Medulla oblongata (tissue), 1 donor: ENCODE measurements around the gene TMED10.

Experiments
- DNase-seq: peaks from one replicate; pipeline ENCODE4 v3.0.0-alpha.2; 2015; ENCODE audit errors: extremely low spot score

The TMED10 gene

DNA sequence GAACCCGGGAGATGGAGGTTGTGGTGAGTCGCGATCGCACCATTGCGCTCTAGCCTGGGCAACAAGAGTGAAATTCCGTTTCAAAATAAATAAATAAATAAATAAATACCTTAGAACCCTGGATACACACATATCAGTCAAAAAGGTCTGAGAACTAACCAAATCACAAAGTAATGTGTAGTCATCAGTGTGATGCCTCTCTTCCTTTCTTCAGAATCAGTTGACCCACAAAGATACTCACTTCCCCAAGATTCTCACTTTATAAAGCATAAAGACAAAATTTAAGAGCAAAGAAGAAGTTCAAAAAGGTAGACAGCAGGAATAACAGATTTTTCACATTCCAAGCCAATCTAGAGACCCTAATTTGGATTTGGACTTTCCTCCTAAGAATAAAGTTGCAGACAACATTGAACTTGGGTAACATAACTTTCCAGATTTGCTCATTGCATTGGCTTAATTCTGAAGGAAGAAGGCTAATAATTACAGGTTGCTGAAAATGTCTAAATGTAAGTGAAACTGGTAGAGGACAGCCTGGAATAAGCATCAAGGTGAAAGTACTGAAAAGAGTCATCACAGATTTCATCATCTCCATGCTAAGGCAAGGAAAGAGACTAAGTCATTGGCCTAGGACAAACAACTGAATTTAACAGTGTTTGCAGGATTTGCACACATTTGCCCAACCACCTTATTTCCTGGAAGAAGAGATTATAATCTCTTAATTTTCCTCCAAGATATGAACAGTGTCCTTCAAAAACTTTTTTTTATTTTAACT is 17.4 kb downstream of the TMED10 start:
- DNase-seq: no peak

DNA sequence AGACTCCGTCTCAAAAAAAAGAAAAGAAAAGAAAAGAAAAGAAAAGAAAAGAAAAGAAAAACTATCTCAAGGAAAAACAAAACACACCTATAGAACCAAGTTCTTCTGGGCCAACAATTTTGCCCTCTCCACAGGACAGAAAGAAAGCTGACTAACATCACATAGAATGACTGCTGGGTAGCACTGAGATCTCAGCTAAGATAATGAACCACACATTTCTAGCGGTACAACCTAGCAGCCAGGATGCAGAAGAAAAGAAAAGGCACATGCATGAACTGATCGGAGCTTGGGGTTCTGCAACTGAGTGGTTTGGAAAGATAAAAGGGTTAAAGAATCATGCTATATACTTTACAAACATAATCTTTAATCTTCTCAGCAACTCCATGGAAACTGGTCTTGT is 19.5 kb downstream of the TMED10 start:
- no peak for DNase-seq

DNA sequence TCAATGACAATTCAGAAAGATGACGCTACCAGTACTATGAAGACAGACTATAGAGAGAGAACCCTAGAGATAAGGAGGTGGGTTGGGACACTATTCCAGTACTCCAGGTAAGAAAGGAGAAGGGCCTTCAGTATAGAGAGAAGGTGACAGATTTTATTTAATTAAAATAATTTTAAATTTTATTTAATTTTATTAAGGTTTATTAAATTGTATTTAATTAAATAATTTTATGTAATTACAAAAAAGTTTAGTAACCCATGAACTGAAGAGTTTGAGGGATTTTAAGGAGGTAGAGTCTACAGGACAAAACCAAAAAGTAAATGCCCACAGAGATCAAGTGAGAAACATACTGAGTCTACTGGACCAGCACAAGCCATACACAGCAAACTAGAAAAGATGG is 20.3 kb downstream of the TMED10 start:
- no peak for DNase-seq

DNA sequence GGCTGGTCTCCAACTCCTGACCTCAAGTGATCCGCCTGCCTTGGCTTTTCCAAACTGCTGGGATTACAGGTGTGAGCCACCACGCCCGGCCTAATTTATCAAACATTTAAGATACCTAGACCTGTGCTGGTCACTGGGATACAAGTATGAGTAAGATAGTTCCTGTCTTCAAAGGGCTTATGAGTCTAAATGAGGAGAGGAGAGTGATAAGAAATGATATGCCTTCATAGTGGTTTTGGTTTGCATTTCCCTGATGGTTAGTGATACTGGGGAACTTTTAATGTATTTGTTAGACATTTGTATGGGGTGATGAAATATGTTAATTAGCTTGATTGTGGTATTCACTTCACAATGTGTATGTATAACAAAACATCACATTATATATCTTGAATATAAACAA is 21.2 kb downstream of the TMED10 start:
- no peak for DNase-seq

DNA sequence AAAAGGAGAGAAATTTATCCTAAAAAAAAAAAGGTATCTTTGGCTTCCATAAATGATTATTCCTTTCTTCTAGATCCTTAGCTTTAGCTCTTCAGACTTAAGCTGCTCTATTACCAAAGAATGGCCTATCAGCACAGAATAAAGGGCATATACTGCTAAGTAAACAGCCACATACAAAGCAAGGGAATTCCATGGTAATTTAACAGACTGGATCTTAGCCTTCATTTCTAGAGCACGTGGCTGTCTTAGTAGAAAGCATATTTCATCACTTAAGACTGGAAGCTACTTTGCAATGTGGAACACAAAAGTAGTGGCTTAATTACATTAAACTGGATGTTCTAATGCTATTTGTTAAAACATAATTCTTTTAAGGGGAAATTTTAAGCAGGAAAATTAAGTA is 23.1 kb downstream of the TMED10 start:
- no peak for DNase-seq

DNA sequence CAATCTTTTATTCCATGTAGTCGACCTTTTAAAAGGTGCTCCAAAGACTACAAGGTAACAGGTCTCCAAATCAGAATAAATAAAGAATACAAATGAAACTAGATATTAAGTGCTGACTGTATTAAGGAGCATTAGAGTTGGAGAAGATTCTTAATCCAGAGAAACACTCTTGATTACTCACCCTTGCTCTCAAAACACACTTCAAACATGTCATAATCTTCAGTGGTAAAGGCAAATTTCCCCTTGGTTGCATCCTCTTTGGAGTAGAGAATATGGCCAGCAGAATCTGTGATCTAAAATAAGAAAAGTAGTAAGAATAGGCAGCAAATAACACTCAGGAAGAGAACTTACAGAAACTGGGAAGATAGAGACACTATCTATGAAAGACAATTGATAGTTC is 24.6 kb downstream of the TMED10 start:
- DNase-seq: no peak

DNA sequence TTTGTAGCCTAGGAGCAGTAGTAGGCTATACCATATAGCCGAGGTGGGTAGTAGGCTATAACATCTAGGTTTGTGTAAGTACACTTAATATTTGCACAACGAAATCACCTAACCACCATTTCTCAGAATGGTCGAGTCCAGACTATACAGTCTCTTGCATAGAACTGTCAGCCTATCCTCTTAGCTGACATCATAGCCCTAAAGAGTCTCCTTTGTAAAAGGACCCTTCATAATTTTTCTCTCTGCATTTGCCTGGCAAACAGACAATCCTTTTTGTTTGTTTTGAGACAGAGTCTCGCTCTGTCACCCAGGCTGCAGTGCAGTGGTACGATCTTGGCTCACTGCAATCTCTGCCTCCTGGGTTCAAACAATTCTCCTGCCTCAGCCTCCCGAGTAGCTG is 25.8 kb downstream of the TMED10 start:
- DNase-seq: peak; percentile 60

DNA sequence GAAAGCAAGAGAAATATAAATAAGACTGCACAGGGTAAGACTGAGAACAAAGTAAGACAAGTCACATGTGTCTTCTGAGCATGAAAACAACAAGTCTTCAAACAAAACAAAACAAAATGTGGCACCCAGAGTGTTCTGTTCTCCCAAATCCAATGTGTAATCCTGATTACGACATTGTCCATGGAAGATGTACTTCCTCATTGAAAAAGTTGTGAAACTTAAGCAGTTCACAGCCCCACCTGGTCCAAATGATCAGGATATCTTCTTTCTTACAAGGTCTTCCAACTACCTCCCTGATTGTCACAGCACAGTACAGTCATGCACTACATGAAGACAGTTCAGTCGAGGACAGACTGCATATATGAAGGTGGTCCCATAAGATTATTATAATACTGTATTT is 26.3 kb downstream of the TMED10 start:
- DNase-seq: no peak

DNA sequence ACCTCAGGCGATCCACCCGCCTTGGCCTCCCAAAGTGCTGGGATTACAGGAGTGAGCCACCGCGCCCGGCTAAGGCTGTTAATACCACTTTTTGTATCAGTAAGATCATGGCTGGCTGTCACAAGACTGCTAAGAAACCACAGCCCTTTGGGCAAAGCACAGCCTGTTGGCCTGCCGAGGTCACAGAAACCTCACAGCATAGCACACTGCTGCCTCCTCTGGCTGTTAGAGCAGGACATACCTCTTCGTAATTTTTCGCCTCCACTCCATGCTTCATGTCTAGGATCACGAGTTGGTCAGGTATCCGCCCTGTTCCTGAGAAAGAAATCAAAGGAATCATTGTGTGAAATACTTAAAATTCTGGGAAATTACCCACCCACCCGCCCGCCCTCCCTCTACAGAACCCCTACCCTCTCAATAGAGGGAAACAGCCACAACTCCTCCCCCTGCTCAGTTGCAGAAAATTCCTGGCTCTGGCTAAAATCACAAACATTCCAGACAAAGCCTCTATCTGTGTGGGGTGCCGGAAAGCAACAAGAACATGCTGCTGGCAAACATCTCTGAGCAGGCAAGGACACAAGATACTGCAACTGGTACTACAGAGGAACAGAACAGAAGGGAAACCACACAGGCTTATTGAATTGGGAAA is 28.9 kb downstream of the TMED10 start:
- DNase-seq: peak; percentile 94

DNA sequence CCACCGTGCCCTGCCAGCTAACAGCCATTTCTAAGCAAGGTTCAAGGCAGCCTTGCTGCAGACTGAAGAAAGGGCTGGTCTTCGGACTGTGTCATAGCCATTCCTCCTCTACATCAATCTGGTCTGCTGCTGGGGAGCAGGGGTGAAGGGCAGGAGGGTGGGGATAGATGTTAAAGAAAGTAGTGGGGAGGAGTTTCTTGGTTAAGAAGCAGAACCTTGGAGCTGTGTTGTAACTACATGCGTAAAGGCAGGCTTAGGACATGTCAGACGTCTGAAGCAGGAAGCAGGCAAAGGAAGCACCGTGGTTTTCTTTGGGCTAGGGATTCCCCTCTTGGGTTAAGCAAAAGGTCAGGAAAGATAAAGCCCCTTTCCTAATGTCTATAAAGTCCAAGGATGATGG is 31.5 kb downstream of the TMED10 start:
- peak; percentile 72 for DNase-seq

DNA sequence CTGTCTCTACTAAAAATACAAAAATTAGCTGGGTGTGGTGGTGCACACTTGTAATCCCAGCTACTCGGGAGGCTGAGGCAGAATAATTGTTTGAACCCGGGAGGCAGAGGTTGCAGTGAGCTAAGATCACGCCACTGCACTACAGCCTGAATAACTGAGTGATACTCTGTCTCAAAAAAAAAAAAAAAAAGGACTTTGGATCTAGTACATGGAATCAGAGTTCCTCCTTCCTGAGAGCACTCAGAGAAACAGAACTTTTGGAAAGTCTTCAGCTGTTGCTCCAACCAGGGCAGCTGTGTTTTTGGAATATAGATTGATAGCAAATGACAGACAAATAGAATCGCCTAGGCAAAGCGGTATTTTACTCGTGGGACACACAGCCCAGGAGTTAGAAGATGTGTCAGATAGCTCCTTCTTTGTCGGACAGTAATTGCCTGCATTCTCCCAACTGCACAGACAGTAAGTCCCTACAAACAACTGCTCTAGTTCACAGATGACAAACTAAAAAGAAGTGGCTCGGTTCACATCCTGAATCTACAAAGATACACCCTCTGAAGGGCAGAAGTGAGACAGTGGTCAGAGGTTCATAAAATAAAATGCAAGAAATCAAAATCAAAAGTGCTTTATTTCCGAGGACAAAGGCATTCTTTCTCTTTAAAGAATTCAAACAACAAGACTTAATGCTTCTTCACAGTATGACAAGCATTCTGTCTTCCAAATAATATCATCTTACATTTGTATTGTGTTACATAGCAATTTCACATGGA is 32.5 kb downstream of the TMED10 start:
- peak; percentile 61 for DNase-seq

DNA sequence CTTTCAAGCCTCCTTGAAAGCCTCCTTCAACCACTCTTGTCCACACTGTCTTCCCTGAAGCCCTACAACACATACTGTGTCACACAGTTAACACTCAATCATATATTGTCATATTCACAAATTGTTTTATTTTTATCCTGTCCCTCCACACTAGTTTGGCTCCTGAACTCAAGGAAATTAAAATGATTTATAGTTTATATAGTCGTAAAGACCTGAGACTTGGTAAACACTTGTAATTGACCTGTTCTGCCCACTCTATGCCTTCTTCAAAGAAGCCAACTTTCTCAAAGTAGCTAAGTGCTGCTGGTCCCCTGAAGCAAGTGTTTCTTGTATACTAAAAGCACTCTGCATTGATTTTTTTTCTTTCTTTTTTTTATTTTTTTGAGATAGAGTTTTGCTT is 33.9 kb downstream of the TMED10 start:
- DNase-seq: no peak

DNA sequence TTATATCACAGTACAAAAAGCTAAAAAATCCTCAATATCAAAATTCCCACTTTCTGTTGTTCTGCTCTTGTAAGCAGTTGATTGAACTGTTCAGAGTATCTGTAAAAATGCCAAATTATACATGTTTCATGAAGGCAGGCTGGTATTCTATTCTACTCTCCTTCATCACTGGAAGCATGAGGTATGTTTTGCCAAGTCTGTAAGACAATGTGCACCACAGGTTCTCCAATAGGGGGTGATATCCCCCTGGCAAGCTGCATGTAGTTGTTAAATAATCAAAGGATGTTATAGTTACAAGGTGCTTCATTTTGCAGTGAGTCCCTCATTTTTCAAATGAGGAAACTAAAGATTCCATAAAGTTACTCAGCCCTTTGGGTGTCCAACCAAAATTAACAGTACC is 34.4 kb downstream of the TMED10 start:
- DNase-seq: no peak

DNA sequence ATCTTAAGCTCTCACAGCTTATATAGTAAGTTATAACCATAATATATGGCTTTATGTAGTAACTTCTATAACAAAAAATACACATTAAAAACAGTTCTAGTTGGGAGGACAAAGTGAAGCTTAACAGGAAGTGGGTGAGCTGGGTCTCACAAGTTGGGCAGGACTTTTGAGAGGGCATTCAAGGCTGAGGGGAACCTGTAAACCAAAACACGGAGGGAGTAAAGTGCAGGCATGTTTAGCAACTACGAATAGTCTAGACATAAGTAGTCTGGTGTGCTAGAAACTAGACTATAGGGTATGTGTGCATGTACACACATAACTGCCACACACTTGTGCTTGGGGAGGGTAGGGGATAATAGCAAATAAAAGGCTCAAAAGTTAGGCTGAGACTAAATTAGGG is 35.4 kb downstream of the TMED10 start:
- no peak for DNase-seq

DNA sequence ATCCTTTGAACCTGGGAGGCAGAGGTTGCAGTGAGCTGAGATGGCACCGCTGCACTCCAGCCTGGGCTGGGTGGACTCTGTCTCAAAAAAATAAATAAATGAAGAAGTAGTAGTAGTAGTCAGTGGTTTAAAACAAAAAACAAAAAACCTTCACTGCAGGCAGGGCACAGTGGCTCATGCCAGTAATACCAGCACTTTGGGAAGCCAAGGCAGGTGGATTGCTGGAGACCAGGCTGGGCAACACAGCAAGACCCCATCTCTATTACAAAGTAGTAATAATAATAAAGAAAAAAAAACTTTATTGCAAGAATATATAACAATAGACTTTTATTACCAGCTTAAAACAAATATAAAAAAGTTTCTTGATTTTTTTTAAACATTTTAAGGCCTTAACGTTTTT is 35.8 kb downstream of the TMED10 start:
- no peak for DNase-seq

DNA sequence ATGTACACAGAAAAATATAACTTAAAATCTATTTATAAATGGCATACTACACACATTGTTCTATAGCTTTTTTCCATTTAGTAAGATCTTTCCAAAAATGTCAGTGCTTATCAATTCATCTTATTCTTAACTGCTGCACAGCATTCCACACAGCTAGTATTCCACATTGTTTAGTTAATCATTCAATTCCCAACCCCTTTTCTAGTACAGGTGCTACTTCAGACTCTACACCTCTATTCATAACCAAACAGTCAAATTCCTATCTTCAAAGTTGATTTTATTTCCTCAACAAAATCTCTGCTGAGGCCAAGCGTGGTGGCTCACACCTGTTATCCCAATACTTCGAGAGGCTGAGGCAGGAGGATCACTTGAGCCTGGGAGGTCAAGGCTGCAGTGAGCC is 37.2 kb downstream of the TMED10 start:
- no peak for DNase-seq

DNA sequence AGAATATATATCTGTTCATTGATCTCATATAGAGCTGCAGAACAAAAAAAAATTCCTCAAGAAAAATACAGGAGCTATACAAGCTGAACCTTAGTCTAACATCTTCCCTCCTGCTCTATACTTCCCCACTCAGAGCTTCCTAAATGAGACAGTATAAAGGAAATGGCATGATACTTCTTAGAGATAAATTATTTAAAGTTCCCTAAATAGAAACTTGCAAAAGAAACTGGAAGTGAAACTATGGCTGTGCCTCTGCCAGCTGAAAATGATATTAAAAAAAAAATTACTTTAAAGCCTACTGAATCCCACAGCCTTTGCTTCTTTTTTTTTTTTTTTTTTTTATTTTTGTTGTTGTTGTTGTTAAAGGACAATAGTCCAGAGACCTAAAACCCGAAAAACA is 37.9 kb downstream of the TMED10 start:
- DNase-seq: peak; percentile 64

DNA sequence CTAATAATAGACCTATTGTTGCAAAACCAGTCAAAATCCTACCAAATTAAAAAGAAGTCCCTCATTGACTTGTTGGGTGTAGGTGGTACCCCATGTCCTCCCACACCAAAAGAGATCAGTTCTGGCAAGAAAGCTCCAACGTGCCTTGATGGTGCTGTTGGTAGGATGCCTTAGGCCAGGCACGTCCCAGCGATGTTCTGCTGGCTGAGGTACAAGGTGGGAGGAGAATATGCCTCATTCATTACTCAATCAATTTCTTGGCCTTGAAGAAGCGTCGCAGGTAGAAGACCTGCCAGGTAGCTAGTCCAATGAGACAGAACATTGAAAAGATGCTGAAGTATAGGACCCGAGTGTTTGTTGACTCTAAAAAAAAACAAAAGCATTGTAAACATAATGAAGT is 41.8 kb downstream of the TMED10 start:
- no peak for DNase-seq

DNA sequence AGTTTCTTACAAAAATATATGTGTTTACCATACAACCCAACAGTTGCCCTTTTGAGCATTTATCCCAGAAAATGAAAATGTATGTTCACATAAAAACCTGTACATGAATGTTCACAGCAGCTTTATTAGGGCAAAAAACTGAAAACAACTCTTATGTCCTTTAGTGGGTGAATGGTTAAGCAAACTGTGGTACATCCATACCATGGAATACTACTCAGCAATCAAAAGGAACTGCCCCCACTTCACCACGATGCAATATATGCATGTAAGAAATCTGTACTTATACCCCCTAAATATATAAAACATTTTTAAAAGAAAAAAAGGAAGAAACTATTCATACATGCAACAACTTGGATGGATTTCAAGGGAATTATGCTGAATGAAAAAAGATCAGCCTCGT is 42.8 kb downstream of the TMED10 start:
- DNase-seq: no peak

DNA sequence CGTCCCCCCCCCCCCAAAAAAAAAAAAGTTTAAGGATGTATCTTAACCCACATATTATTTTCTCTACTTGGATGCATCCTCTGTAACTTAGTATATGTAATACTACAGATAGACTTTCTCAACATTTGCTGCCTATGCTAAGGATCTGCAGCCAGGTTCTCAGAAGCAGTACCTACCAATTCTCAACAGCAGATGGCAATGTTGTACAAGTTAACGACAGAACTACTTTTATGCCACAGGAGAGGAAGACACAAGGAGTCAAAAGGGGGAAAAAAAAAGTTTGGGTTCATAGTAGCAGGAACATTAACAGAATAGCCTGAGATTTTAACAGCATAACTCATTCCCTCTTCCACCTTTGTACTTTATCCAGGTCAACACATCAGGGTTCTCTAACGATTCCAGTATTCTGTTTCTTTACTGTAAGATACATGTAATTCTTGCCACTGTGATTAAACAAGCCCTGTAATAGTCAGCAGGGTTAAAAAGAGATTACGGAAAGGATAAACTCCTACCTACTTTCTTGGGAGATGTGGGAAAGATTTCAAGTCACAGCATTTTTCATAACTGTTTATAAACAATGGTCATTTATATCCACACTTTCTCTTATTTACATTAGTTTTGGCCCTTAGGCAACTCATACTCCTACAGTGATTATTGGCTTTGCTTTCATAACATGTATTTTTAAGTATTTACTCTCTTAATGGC is 43.9 kb downstream of the TMED10 start:
- peak; percentile 95 for DNase-seq

DNA sequence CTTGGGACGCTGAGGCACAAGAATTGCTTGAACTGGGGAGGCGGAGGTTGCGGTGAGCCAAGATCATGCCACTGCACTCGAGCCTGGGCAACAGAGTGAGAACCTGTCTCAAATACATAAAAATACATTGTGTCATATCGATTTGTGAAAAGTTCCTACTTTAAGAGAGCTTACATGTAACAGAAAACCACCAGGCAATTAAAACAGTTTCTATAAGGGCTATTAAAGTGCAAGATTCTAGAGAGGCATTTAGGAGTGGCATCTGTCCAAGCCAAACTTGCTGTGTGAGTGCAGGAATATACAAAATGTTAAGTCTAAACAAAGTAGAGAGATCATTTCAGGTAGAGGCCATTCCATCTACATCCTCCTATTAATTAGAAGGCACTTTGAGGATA is 47.8 kb downstream of the TMED10 start:
- no peak for DNase-seq

DNA sequence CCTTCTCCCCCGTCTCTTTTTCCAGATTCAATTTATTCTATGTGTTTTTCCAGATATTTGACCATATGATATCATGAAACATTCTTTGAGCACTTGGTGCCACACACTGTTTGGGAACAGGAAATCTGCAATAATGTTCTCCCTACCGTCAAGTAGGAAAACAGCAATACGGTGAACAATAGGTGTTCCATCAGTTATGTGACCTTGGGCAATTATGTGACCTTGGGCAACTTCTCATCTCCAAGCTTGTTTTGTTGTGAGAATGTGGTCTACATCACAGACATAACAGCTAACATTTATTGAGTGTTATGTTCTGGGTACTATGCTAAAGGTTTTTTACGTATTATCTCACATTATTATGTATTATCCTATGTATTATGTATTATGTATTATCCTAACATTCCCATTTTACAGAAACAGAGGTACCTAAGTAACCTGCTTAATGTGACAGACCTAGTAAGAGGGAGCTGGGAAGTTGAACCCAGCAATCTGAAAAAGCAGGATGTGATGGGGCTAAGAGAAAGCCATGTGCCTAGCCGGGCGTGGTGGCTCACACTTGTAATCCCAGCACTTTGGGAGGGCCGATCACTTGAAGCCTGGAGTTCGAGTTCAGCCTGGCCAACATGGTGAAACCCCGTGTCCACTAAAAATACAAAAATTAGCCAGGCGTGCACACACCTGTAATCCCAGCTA is 48.4 kb downstream of the TMED10 start:
- DNase-seq: no peak
